H9 (cell line): ENCODE results near the gene SYCN. TPM values are rescaled to one million over a fixed set of nuclear protein-coding genes. Genes with fewer than 3 reads are reported as not detected.
A peak's percentile ranks its signal among the peaks of the same experiment; 100 is the strongest.

ENCODE experiments used
- DNase-seq: peaks from one replicate; pipeline ENCODE4 v3.0.0-alpha.2; 2017
- H2AFZ ChIP-seq: one replicate; pipeline ENCODE4 v1.6.1; 2013; ENCODE audit warnings: mild to moderate bottlenecking, low read length, control low read depth, moderate library complexity
- H2AK5ac ChIP-seq: 2 replicates; pipeline ENCODE4 v1.6.1; 2013; ENCODE audit warnings: low read length, control low read depth, mixed read lengths; ENCODE audit not compliant: insufficient read length
- H2BK120ac ChIP-seq: one replicate; pipeline ENCODE4 v1.6.1; 2013; ENCODE audit warnings: low read depth, mild to moderate bottlenecking, low read length, control low read depth, inconsistent platforms; ENCODE audit not compliant: poor library complexity, severe bottlenecking
- H2BK12ac ChIP-seq: 2 replicates; pipeline ENCODE4 v1.6.1; 2013; ENCODE audit warnings: low read length, control low read depth, mixed read lengths, low read depth; ENCODE audit not compliant: insufficient read length
- H2BK15ac ChIP-seq: 2 replicates; pipeline ENCODE4 v1.6.1; 2013; ENCODE audit warnings: low read depth, low read length, control low read depth
- H2BK20ac ChIP-seq: one replicate; pipeline ENCODE4 v1.6.1; 2013; ENCODE audit warnings: low read depth, mild to moderate bottlenecking, low read length, control low read depth, inconsistent platforms; ENCODE audit not compliant: poor library complexity, severe bottlenecking
- H2BK5ac ChIP-seq: 2 replicates; pipeline ENCODE4 v1.6.1; 2013; ENCODE audit warnings: low read length, control low read depth, mixed read lengths; ENCODE audit not compliant: insufficient read length
- H3K14ac ChIP-seq: 2 replicates; pipeline ENCODE4 v1.6.1; 2013; ENCODE audit warnings: low read length, control low read depth; ENCODE audit not compliant: insufficient read depth
- H3K18ac ChIP-seq: 2 replicates; pipeline ENCODE4 v1.6.1; 2013; ENCODE audit warnings: low read depth, mild to moderate bottlenecking, mixed read lengths, low read length, control low read depth; ENCODE audit not compliant: insufficient read length
- H3K23ac ChIP-seq: 2 replicates; pipeline ENCODE4 v1.6.1; 2013; ENCODE audit warnings: low read length, control low read depth, mixed read lengths, low read depth; ENCODE audit not compliant: insufficient read length
- H3K23me2 ChIP-seq: 2 replicates; pipeline ENCODE4 v1.6.1; 2013; ENCODE audit warnings: low read depth, mild to moderate bottlenecking, mixed read lengths, low read length, control low read depth; ENCODE audit not compliant: insufficient read length, poor library complexity, severe bottlenecking
- H3K27ac ChIP-seq: 2 replicates; pipeline ENCODE4 v1.5.1; 2013; ENCODE audit warnings: low read length, control low read depth, mixed read lengths, low read depth; ENCODE audit not compliant: insufficient read length
- H3K27me3 ChIP-seq: 2 replicates; pipeline ENCODE4 v1.6.1; 2013; ENCODE audit warnings: low read length, control low read depth, inconsistent platforms; ENCODE audit not compliant: insufficient read depth
- H3K4ac ChIP-seq: 2 replicates; pipeline ENCODE4 v1.6.1; 2013; ENCODE audit warnings: low read depth, mild to moderate bottlenecking, control low read depth, inconsistent platforms, low read length, moderate library complexity
- H3K4me1 ChIP-seq: 2 replicates; pipeline ENCODE4 v1.6.1; 2013; ENCODE audit warnings: low read length, control low read depth, inconsistent platforms; ENCODE audit not compliant: insufficient read depth
- H3K4me2 ChIP-seq: 2 replicates; pipeline ENCODE4 v1.6.1; 2013; ENCODE audit warnings: low read length, control low read depth, mixed read lengths; ENCODE audit not compliant: insufficient read length, insufficient read depth
- H3K56ac ChIP-seq: 2 replicates; pipeline ENCODE4 v1.6.1; 2013; ENCODE audit warnings: low read depth, mild to moderate bottlenecking, mixed read lengths, low read length, control low read depth; ENCODE audit not compliant: insufficient read length
- H3K79me1 ChIP-seq: 2 replicates; pipeline ENCODE4 v1.6.1; 2013; ENCODE audit warnings: low read depth, mild to moderate bottlenecking, moderate library complexity, low read length, control low read depth, inconsistent platforms; ENCODE audit not compliant: insufficient read depth, poor library complexity, severe bottlenecking
- H3K79me2 ChIP-seq: 2 replicates; pipeline ENCODE4 v1.6.1; 2013; ENCODE audit warnings: low read length, control low read depth, inconsistent platforms; ENCODE audit not compliant: insufficient read depth
- H3K9ac ChIP-seq: 2 replicates; pipeline ENCODE4 v1.6.1; 2013; ENCODE audit warnings: low read length, control low read depth, mixed read lengths; ENCODE audit not compliant: insufficient read length; ENCODE audit errors: extremely low read depth
- H3K9me3 ChIP-seq: one replicate; pipeline ENCODE4 v1.6.1; 2013; ENCODE audit warnings: low read depth, low read length, inconsistent platforms; ENCODE audit not compliant: control insufficient read depth
- H3T11ph ChIP-seq: one replicate; pipeline ENCODE4 v1.6.1; 2013; ENCODE audit warnings: mild to moderate bottlenecking, low read length, control low read depth, inconsistent platforms
- H4K20me1 ChIP-seq: one replicate; pipeline ENCODE4 v1.6.1; 2013; ENCODE audit not compliant: control insufficient read depth, insufficient read length, insufficient read depth
- H4K5ac ChIP-seq: 2 replicates; pipeline ENCODE4 v1.6.1; 2013; ENCODE audit warnings: low read depth, mild to moderate bottlenecking, mixed read lengths, low read length, control low read depth; ENCODE audit not compliant: insufficient read length
- H4K8ac ChIP-seq: replicated peaks from 2 replicates; pipeline ENCODE4 v1.6.1; 2013; ENCODE audit warnings: low read length, control low read depth, mixed read lengths, low read depth; ENCODE audit not compliant: insufficient read length
- H4K91ac ChIP-seq: 2 replicates; pipeline ENCODE4 v1.6.1; 2013; ENCODE audit warnings: low read depth, mild to moderate bottlenecking, moderate library complexity, mixed read lengths, low read length, control low read depth; ENCODE audit not compliant: insufficient read length
- H3K27ac Mint-ChIP-seq, 3 experiments: 2 replicates in 2 of 3; 3 replicates in 1 of 3; pipeline ENCODE4 v1.8.0; 2020 to 2021; ENCODE audit warnings: mixed read lengths in 3 of 3, mild to moderate bottlenecking in 1 of 3, moderate library complexity in 1 of 3
- H3K27me3 Mint-ChIP-seq: 2 replicates; pipeline ENCODE4 v1.8.0; 2021; ENCODE audit warnings: low read depth, mild to moderate bottlenecking, moderate library complexity, mixed read lengths
- H3K36me3 Mint-ChIP-seq, 3 experiments: 2 replicates in 2 of 3; 3 replicates in 1 of 3; pipeline ENCODE4 v1.8.0; 2020 to 2021; ENCODE audit warnings: low read depth in 3 of 3, mixed read lengths in 3 of 3; ENCODE audit not compliant: insufficient read depth in 1 of 3
- H3K4me1 Mint-ChIP-seq, 2 experiments: 2 replicates each; pipeline ENCODE4 v1.8.0; 2020; ENCODE audit warnings: mixed read lengths in 2 of 2
- H3K4me3 Mint-ChIP-seq, 2 experiments: 2 replicates in 1 of 2; 3 replicates in 1 of 2; pipeline ENCODE4 v1.8.0; 2020 to 2021; ENCODE audit warnings: mild to moderate bottlenecking in 2 of 2, mixed read lengths in 2 of 2, moderate library complexity in 1 of 2
- H3K9me3 Mint-ChIP-seq, 2 experiments: 2 replicates in 1 of 2; 3 replicates in 1 of 2; pipeline ENCODE4 v1.8.0; 2020; ENCODE audit warnings: mild to moderate bottlenecking in 2 of 2, mixed read lengths in 2 of 2, moderate library complexity in 1 of 2
- CTCF ChIP-seq: fragments of 200-600 bp; sonication (generic); conservative IDR thresholded peaks from 3 replicates; pipeline ENCODE4 v1.8.0; 2021; ENCODE audit warnings: antibody characterized with exemption, mild to moderate bottlenecking
- WGBS: extraction: QIAGEN DNeasy Blood & Tissue Kit; methylation state at CpG from one replicate; pipeline ENCODE4 v1.1.7; 2013; ENCODE audit warnings: missing lambda C conversion rate, low lambda C conversion rate, mixed read lengths; ENCODE audit not compliant: insufficient read length; ENCODE audit errors: extremely low coverage; 5-methylcytosine and 5-hydroxymethylcytosine counted together
- total RNA-seq: library from RNA; stranded (reverse); gene quantifications from 2 replicates; pipeline ENCODE4 v1.2.1, GENCODE V29; 2021

The SYCN gene
- total RNA-seq, 1 experiment from 2014 or later: not detected

- peak overlapping the region; percentile 36 to 75; a peak in 3 of 5 replicates for H3K4me3 Mint-ChIP-seq
Observed at GRCh38 chr19:39196320-39196719, 7.7 kb downstream of the SYCN start.

More at GRCh38 chr19:39196320-39196719, 7.7 kb downstream of the SYCN start:
- no peak for DNase-seq
- WGBS: no CpG with 5 or more reads among the region's 7 CpGs
- H3K18ac ChIP-seq: no peak overlapping the region
- H2BK20ac ChIP-seq: no peak overlapping the region
- H4K20me1 ChIP-seq: no peaks in the 10 kb centered on the region
- no peak overlapping the region for H2BK5ac ChIP-seq
- no peak overlapping the region for H2BK120ac ChIP-seq
- H3K79me2 ChIP-seq: no peaks in the 10 kb centered on the region
- H2BK12ac ChIP-seq: no peak overlapping the region
- Mint-ChIP-seq H3K4me1 (peaks cover 10 to 34% of the 10 kb centered on the region in 2 experiments), H3K27ac (no peak overlapping the region), H3K36me3 (no peaks in the 10 kb centered on the region), H3K9me3 (no peaks in the 10 kb centered on the region; a peak in 1 of 5 replicates), H3K27me3 (peaks cover 72% of the 10 kb centered on the region)
- H3K23ac ChIP-seq: no peak overlapping the region
- H3K27ac ChIP-seq: no peak overlapping the region
- no peak overlapping the region for H4K5ac ChIP-seq
- H3T11ph ChIP-seq: no peak overlapping the region
- no peak overlapping the region for H3K9ac ChIP-seq
- H3K4me2 ChIP-seq: peak overlapping the region; percentile 48
- H3K27me3 ChIP-seq: peaks cover 7% of the 10 kb centered on the region; the same call in 1 of the 2 replicates
- H3K79me1 ChIP-seq: no peaks in the 10 kb centered on the region
- H3K56ac ChIP-seq: no peak overlapping the region
- no peak overlapping the region for H3K14ac ChIP-seq
- H3K4ac ChIP-seq: no peak overlapping the region
- TF ChIP-seq CTCF: no peak
- no peaks in the 10 kb centered on the region for H3K4me1 ChIP-seq
- H3K9me3 ChIP-seq: no peaks in the 10 kb centered on the region
- H2AK5ac ChIP-seq: no peak overlapping the region
- H2BK15ac ChIP-seq: no peak overlapping the region
- no peak overlapping the region for H4K8ac ChIP-seq
- no peak overlapping the region for H4K91ac ChIP-seq
- H3K23me2 ChIP-seq: peaks cover 7% of the 10 kb centered on the region
- H2AFZ ChIP-seq: no peak overlapping the region
